Body of pancreas (tissue), 4 donors: ENCODE measurements around the gene SNAP25. TPM values are rescaled to one million over a fixed set of nuclear protein-coding genes. Genes with fewer than 3 reads are reported as not detected.

Experiments used
- ATAC-seq: fragments of 150-250 bp; one replicate; pipeline ENCODE4 v1.9.1; 2016
- DNase-seq, 4 donors: peaks; one replicate each; pipeline ENCODE4 v3.0.0-alpha.2; 2019
- H3K27ac ChIP-seq, 4 donors: fragments of 200-600 bp; sonication (generic); 1 replicate in 3 of 4; 2 replicates in 1 of 4; pipeline versions ENCODE4 v1.5.1 to v1.6.1; 2016 to 2019; ENCODE audit warnings: mild to moderate bottlenecking in 1 of 4, mixed read lengths in 1 of 4, moderate library complexity in 1 of 4
- H3K27me3 ChIP-seq, 2 donors: fragments of 200-600 bp; sonication (generic); one replicate each; pipeline ENCODE4 v1.6.0; 2016; ENCODE audit warnings: mild to moderate bottlenecking in 1 of 2
- H3K36me3 ChIP-seq, 2 donors: fragments of 200-600 bp; sonication (generic); replicated peaks in 1 of 2; 2 replicates each; pipeline ENCODE4 v1.5.1; 2016; ENCODE audit warnings: low read depth in 2 of 2; ENCODE audit not compliant: insufficient read depth in 1 of 2
- H3K4me1 ChIP-seq: fragments of 200-600 bp; sonication (generic); one replicate; pipeline ENCODE4 v1.6.0; 2016
- H3K4me3 ChIP-seq, 2 donors: fragments of 200-600 bp; sonication (generic); 1 replicate in 1 of 2; 2 replicates in 1 of 2; pipeline ENCODE4 v1.5.1; 2016 to 2019
- H3K9me3 ChIP-seq, 3 donors: fragments of 200-600 bp; sonication (generic); 1 replicate in 2 of 3; 2 replicates in 1 of 3; pipeline ENCODE4 v1.5.1; 2016
- POLR2A ChIP-seq, 3 donors: fragments of 450-650 bp; IDR thresholded peaks; one replicate each; pipeline ENCODE4 v1.6.1; 2016; ENCODE audit warnings: antibody characterized with exemption in 3 of 3, mild to moderate bottlenecking in 2 of 3
- WGBS, 2 donors: methylation state at CpG; one replicate each; pipeline ENCODE4 v1.1.5; 2017; 5-methylcytosine and 5-hydroxymethylcytosine counted together
- intact Hi-C: fragments of 100-400 bp; cut with DNase I; formaldehyde crosslinking; loops from one replicate; pipeline ENCODE4 v1.15.1; 2023
- total RNA-seq, 2 donors: library from RNA; depleted of rRNA; stranded (reverse); fragments of >200 nt; gene quantifications; one replicate each; pipeline ENCODE4 v1.1.0, GENCODE V29; 2016
- TF ChIP-seq, protein P1 (sequence below), 7 experiments: fragments of 450-650 bp in 4 of 7; fragments of 200-600 bp in 3 of 7; sonication (generic) in 3 of 7; IDR thresholded peaks; one replicate each; pipeline ENCODE4 v1.5.1; 2016 to 2019; ENCODE audit warnings: antibody characterized with exemption in 7 of 7

Gene SNAP25
- total RNA-seq, 2 donors from 2014 or later, result 3.4 to 10.9 TPM

DNA sequence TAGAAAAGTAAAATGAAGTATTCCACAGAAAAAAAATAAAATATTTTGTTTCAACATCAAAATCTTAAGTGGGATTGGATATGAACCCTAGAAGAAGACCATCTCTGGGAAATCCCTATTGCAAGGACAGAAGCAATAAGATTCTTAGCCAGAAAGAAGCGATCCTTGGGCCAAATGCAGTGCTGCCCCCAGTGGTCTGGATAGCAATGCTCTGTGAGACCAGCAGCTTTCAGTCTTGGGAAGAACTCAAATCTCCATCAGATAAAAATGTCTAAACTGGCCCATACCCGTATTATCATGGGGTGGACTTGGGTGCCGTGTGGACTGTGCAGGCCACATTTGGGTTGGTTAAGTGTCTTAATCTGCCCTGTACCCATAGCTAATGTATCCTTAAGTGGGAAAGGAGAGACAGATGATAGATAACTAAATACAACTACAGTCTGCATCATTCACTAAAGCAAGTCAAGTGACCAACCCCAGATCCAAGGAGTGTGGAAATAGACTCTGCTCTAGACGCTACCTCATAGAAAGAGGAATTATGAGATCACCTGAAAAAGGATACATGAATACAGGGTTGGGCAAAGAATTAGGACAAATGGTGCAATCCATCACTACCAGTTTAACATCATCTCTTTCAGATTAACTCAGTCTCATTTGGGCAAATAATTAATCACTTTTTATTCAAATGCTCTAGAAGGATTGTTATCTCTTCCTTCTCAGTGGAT is 38.9 kb upstream of the SNAP25 start:
- Histone ChIP-seq H3K9me3 (no peaks in the 10 kb centered on the region), H3K27me3 (no peaks in the 10 kb centered on the region), H3K4me1 (no peaks in the 10 kb centered on the region), H3K27ac (no peak overlapping the region), H3K4me3 (no peak overlapping the region), H3K36me3 (no peaks in the 10 kb centered on the region)
- DNase-seq, result no peak
- no peak for ATAC-seq
- intact Hi-C loops, result no loop called here
- WGBS, 2 donors, result 87 to 90% methylated on average over 4 of the region's 4 CpGs
- no peak for TF ChIP-seq POLR2A (IDR thresholded peaks at IDR 0.05)
- TF ChIP-seq, protein P1, sequence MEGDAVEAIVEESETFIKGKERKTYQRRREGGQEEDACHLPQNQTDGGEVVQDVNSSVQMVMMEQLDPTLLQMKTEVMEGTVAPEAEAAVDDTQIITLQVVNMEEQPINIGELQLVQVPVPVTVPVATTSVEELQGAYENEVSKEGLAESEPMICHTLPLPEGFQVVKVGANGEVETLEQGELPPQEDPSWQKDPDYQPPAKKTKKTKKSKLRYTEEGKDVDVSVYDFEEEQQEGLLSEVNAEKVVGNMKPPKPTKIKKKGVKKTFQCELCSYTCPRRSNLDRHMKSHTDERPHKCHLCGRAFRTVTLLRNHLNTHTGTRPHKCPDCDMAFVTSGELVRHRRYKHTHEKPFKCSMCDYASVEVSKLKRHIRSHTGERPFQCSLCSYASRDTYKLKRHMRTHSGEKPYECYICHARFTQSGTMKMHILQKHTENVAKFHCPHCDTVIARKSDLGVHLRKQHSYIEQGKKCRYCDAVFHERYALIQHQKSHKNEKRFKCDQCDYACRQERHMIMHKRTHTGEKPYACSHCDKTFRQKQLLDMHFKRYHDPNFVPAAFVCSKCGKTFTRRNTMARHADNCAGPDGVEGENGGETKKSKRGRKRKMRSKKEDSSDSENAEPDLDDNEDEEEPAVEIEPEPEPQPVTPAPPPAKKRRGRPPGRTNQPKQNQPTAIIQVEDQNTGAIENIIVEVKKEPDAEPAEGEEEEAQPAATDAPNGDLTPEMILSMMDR (IDR thresholded peaks at IDR 0.05), result peak in 1 of 7 experiments; percentile 5

DNA sequence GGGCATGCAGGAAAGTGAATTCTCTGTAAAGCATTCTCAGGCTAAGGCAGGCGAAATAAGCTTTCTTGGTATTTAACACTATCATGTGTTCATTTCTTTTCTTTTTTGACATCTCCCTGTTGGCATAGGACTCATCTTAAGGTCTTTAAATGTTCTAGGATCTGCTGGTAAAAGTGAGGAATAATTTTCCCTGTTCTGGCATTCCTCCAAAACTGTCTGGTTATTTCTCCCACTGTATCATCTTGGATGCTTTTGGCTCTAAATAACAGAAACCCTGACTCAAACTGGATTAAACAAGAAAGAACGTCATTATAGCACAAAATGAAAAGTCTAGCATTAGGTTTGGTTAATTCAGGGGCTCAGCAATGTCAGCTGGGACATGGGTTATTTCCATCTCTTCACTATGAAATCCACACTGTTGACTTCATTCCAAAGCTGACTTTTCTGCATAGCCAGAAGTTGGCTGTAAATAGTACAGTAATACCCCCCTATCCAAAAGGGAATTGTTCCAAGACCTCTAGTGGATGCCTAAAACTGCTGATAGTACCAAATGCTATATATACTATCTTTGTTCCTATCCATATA is 37.9 kb upstream of the SNAP25 start:
- Histone ChIP-seq H3K9me3 (no peaks in the 10 kb centered on the region), H3K36me3 (no peaks in the 10 kb centered on the region), H3K4me3 (no peak overlapping the region), H3K4me1 (peaks cover 4% of the 10 kb centered on the region), H3K27me3 (no peaks in the 10 kb centered on the region), H3K27ac (no peak overlapping the region)
- 71 to 83% methylated on average over 2 of the region's 2 CpGs for WGBS, 2 donors
- intact Hi-C loops, result no loop called here
- ATAC-seq (no peak), DNase-seq (no peak)
- no peak for TF ChIP-seq POLR2A (IDR thresholded peaks at IDR 0.05)
- TF ChIP-seq, protein P1 (IDR thresholded peaks at IDR 0.05), result no peak

DNA sequence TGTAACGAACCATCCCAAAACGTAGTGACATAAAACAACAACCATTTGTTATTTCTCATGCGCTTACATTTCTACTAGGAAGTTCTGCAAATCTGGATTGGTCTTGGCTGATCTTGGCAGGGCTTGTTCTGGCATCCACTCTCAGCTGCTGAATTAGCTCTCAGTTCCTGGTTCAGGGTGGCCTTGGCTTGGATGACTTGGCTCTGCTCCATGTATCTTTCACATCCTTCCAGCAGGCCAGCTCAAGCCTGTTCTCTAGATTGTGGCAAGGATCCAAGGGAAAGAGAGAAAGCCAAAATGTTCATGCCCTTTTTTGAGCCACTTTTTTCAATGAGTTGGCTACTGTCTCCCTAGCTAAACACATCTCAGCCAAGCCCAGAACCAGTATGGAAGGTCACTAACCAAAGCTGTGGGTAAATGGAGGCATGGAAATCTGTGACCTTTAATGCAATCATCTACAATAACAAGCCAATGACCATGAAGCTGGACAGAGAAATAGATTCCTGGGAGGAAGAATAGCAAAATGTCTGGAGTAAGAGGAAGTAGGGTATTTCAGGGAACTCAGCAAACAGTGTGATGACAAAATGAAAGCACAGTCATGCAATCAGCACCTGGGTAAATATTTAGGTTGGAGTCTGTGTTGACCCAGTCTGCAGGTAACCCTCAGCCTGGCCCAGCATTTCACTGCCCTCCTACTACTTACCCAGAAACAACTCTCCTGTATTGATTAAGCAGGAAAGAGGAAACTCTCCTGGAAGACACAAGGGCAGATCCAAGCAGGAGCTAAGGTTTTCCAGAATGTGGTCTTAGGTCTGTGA is 32.7 kb upstream of the SNAP25 start:
- WGBS, 2 donors, result 60 to 68% methylated on average over 3 of the region's 3 CpGs
- DNase-seq, result peak; percentile 45 to 67 (median 58)
- H3K9me3 ChIP-seq, result no peaks in the 10 kb centered on the region

DNA sequence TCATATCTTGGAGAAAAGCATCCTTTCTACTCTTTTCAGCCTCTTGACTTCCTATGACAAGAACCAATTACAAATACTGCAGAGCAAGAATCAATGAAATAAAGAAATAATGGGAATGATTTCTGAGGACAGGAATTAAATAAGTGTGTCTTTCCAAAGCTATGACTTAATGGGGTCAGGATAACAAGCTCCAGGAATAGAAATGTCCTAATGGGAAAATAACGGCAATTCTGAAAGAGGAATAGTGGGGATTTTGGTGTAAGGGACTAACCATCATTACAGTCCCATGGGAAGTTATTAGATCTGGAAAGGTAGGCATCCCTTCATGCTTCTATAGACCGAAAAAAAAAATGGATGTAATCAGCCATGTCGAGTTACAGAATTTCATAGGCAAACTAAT is 28.2 kb upstream of the SNAP25 start:
- 70 to 78% methylated on average over 3 of the region's 3 CpGs for WGBS, 2 donors
- ATAC-seq, result no peak

More for the DNA sequence above, 32.7 kb upstream of the SNAP25 start:
- ATAC-seq, result peak; percentile 95
- TF ChIP-seq POLR2A (IDR thresholded peaks at IDR 0.05), result no peak
- TF ChIP-seq, protein P1 (IDR thresholded peaks at IDR 0.05), result no peak
- no peak overlapping the region for H3K4me3 ChIP-seq
- no peaks in the 10 kb centered on the region for H3K27me3 ChIP-seq
- peaks cover 15% of the 10 kb centered on the region for H3K4me1 ChIP-seq
- no peaks in the 10 kb centered on the region for H3K36me3 ChIP-seq
- intact Hi-C loops, result no loop called here
- H3K27ac ChIP-seq, result peak overlapping the region in 3 of 4 donors; percentile 1 to 73 (median 66)

More for the DNA sequence above, 28.2 kb upstream of the SNAP25 start:
- no peak for DNase-seq
- intact Hi-C loops, result no loop called here
- Histone ChIP-seq H3K4me3 (no peak overlapping the region), H3K4me1 (peaks cover 14% of the 10 kb centered on the region), H3K9me3 (no peaks in the 10 kb centered on the region), H3K27me3 (no peaks in the 10 kb centered on the region), H3K36me3 (no peaks in the 10 kb centered on the region), H3K27ac (no peak overlapping the region)
- TF ChIP-seq, protein P1 (IDR thresholded peaks at IDR 0.05), result no peak
- TF ChIP-seq POLR2A (IDR thresholded peaks at IDR 0.05), result no peak
